OCI-LY3 (cell line): ENCODE data around the gene ADGRB3.

ENCODE experiments used
- H2AFZ ChIP-seq: fragments of 200-600, 300-600 bp; shearing (Covaris generic); 2 replicates; pipeline ENCODE4 v1.6.0; 2014; ENCODE audit warnings: antibody characterized with exemption, low read depth, low read length
- H3K27ac ChIP-seq: fragments of 200-600, 300-600 bp; sonication (generic); 2 replicates; pipeline ENCODE4 v1.5.1; 2014; ENCODE audit warnings: mild to moderate bottlenecking, low read length, moderate library complexity, mixed read lengths
- H3K27me3 ChIP-seq: fragments of 200-600, 300-600 bp; sonication (generic); 2 replicates; pipeline ENCODE4 v1.6.1; 2014; ENCODE audit warnings: low read depth, low read length, mixed read lengths
- H3K36me3 ChIP-seq: fragments of 200-600, 300-600 bp; sonication (generic); replicated peaks from 2 replicates; pipeline ENCODE3; 2014; ENCODE audit warnings: low read depth, low read length, mixed read lengths
- H3K4me1 ChIP-seq: fragments of 300-600, 200-600 bp; sonication (generic); 2 replicates; pipeline ENCODE4 v1.6.1; 2014; ENCODE audit warnings: low read length, mixed read lengths
- H3K4me2 ChIP-seq: fragments of 200-600, 300-600 bp; sonication (generic); 2 replicates; pipeline ENCODE4 v1.6.1; 2014; ENCODE audit warnings: low read length, mixed read lengths
- H3K4me3 ChIP-seq: fragments of 300-600, 200-600 bp; sonication (generic); 2 replicates; pipeline ENCODE4 v1.5.1; 2014; ENCODE audit warnings: antibody characterized with exemption, mild to moderate bottlenecking, low read length, moderate library complexity
- H3K79me2 ChIP-seq: fragments of 300-600, 200-600 bp; shearing (Covaris generic); 2 replicates; pipeline ENCODE4 v1.6.1; 2014; ENCODE audit warnings: mild to moderate bottlenecking, low read length, mixed read lengths
- H3K9ac ChIP-seq: fragments of 300-600, 200-600 bp; shearing (Covaris generic); 2 replicates; pipeline ENCODE4 v1.6.0; 2014; ENCODE audit warnings: mild to moderate bottlenecking, low read length, moderate library complexity
- H3K9me3 ChIP-seq: fragments of 200-600, 300-600 bp; shearing (Covaris generic); 2 replicates; pipeline ENCODE4 v1.6.1; 2014; ENCODE audit warnings: low read length, mixed read lengths; ENCODE audit not compliant: insufficient read depth
- H4K20me1 ChIP-seq: fragments of 200-600, 300-600 bp; sonication (generic); 2 replicates; pipeline ENCODE4 v1.6.1; 2016; ENCODE audit warnings: low read length, mixed read lengths; ENCODE audit not compliant: insufficient read depth
- EZH2phosphoT487 ChIP-seq: fragments of 200-600 bp; shearing (Covaris generic); IDR thresholded peaks from 2 replicates; pipeline ENCODE4 v1.6.1; 2018; ENCODE audit warnings: antibody characterized with exemption, mixed run types, low read depth
- TF ChIP-seq, protein P1 (sequence below): fragments of 200-600, 300-600 bp; sonication (generic); IDR thresholded peaks from 2 replicates; pipeline ENCODE4 v1.5.1; 2014; ENCODE audit warnings: antibody characterized with exemption, low read length, low read depth

The ADGRB3 gene

DNA sequence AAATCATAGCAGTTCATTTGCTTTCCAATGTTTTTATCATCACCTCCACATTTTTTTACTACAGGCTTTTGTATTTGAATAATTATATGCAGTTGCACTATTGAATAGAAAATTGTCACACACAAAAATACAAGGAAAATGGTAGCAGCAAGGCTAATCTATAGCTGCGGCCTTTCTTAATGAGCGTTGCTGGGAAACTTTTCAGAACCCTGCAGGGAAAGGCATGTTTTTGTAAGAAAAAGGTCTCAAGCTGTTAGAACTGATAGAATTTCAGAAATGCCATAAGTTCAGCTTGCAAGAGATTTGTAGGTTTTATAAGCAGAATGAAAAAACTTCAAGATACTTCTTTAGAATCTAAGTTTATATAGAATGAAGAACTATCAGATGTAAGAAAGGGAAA is 625.9 kb downstream of the ADGRB3 start:
- no peak overlapping the region for H2AFZ ChIP-seq
- H3K27me3 ChIP-seq: no peaks in the 10 kb centered on the region
- H3K27ac ChIP-seq: no peak overlapping the region
- H3K9me3 ChIP-seq: no peaks in the 10 kb centered on the region
- no peaks in the 10 kb centered on the region for H4K20me1 ChIP-seq
- no peak overlapping the region for H3K4me2 ChIP-seq
- H3K79me2 ChIP-seq: no peaks in the 10 kb centered on the region
- H3K4me1 ChIP-seq: peaks cover 5% of the 10 kb centered on the region; the same call in 1 of the 2 replicates
- H3K36me3 ChIP-seq: no peaks in the 10 kb centered on the region
- H3K9ac ChIP-seq: no peak overlapping the region
- H3K4me3 ChIP-seq: no peak overlapping the region
- TF ChIP-seq EZH2phosphoT487: no peak
- TF ChIP-seq, protein P1, sequence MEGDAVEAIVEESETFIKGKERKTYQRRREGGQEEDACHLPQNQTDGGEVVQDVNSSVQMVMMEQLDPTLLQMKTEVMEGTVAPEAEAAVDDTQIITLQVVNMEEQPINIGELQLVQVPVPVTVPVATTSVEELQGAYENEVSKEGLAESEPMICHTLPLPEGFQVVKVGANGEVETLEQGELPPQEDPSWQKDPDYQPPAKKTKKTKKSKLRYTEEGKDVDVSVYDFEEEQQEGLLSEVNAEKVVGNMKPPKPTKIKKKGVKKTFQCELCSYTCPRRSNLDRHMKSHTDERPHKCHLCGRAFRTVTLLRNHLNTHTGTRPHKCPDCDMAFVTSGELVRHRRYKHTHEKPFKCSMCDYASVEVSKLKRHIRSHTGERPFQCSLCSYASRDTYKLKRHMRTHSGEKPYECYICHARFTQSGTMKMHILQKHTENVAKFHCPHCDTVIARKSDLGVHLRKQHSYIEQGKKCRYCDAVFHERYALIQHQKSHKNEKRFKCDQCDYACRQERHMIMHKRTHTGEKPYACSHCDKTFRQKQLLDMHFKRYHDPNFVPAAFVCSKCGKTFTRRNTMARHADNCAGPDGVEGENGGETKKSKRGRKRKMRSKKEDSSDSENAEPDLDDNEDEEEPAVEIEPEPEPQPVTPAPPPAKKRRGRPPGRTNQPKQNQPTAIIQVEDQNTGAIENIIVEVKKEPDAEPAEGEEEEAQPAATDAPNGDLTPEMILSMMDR: no peak

- H2AFZ ChIP-seq: no peak overlapping the region
- H3K36me3 ChIP-seq: no peaks in the 10 kb centered on the region
- no peaks in the 10 kb centered on the region for H3K9me3 ChIP-seq
- H3K9ac ChIP-seq: no peak overlapping the region
- TF ChIP-seq, protein P1: no peak
- TF ChIP-seq EZH2phosphoT487: no peak
- H3K4me2 ChIP-seq: no peak overlapping the region
- H4K20me1 ChIP-seq: no peaks in the 10 kb centered on the region
- H3K4me1 ChIP-seq: peaks cover 5% of the 10 kb centered on the region; the same call in 1 of the 2 replicates
- H3K79me2 ChIP-seq: no peaks in the 10 kb centered on the region
- H3K27me3 ChIP-seq: no peaks in the 10 kb centered on the region
- H3K4me3 ChIP-seq: no peak overlapping the region
- no peak overlapping the region for H3K27ac ChIP-seq
Measured at GRCh38 chr6:69263297-69263696, 628.2 kb downstream of the ADGRB3 start.

- Histone ChIP-seq H3K4me3 (no peak overlapping the region), H2AFZ (no peak overlapping the region), H3K9ac (no peak overlapping the region), H3K27me3 (no peaks in the 10 kb centered on the region), H3K9me3 (no peaks in the 10 kb centered on the region), H4K20me1 (no peaks in the 10 kb centered on the region), H3K4me2 (no peak overlapping the region), H3K4me1 (peaks cover 5% of the 10 kb centered on the region; the same call in 1 of the 2 replicates), H3K27ac (no peak overlapping the region), H3K79me2 (no peaks in the 10 kb centered on the region), H3K36me3 (no peaks in the 10 kb centered on the region)
- TF ChIP-seq, protein P1: no peak
- no peak for TF ChIP-seq EZH2phosphoT487
Measured at GRCh38 chr6:69265090-69265489, 630.0 kb downstream of the ADGRB3 start.

- no peaks in the 10 kb centered on the region for H3K36me3 ChIP-seq
- peaks cover 5% of the 10 kb centered on the region; the same call in 1 of the 2 replicates for H3K4me1 ChIP-seq
- H3K27ac ChIP-seq: no peak overlapping the region
- no peak overlapping the region for H3K4me3 ChIP-seq
- H3K79me2 ChIP-seq: no peaks in the 10 kb centered on the region
- H3K9me3 ChIP-seq: no peaks in the 10 kb centered on the region
- no peak overlapping the region for H3K4me2 ChIP-seq
- no peak for TF ChIP-seq EZH2phosphoT487
- TF ChIP-seq, protein P1: no peak
- no peak overlapping the region for H2AFZ ChIP-seq
- H3K9ac ChIP-seq: no peak overlapping the region
- no peaks in the 10 kb centered on the region for H3K27me3 ChIP-seq
- H4K20me1 ChIP-seq: no peaks in the 10 kb centered on the region
Measured at GRCh38 chr6:69265706-69266105, 630.6 kb downstream of the ADGRB3 start.
